OCI-LY1 (cell line): ENCODE measurements around the gene SYT1.
"Not testable (repeated sequence)": the region's sequence is repeated elsewhere in the genome, so short reads cannot be mapped to it uniquely, and the experiment has no call there.

ENCODE experiments used
- CTCF ChIP-seq: fragments of 200-600 bp; sonication (generic), shearing (Covaris generic); IDR thresholded peaks from 2 replicates; pipeline ENCODE4 v1.5.1; 2017; ENCODE audit warnings: mild to moderate bottlenecking, antibody characterized with exemption, low read length, moderate library complexity, mixed read lengths
- EZH2 ChIP-seq: fragments of 200-600 bp; sonication (generic), shearing (Covaris generic); IDR thresholded peaks from 2 replicates; pipeline ENCODE4 v1.8.0; 2017; ENCODE audit warnings: borderline replicate concordance, mixed run types, mild to moderate bottlenecking, antibody characterized with exemption, low read length, moderate library complexity, mixed read lengths

- TF ChIP-seq CTCF, EZH2: not testable (repeated sequence)
These were observed 345.8 kb downstream of the SYT1 start for GRCh38 chr12:79210403-79210802.
